Motor neuron (in vitro differentiated cells): Measurements from ENCODE around the gene SFMBT2. TPM values are rescaled to one million over a fixed set of nuclear protein-coding genes. Genes with fewer than 3 reads are reported as not detected.
"Not testable (repeated sequence)": the region's sequence is repeated elsewhere in the genome, so short reads cannot be mapped to it uniquely, and the experiment has no call there.

Experiments used
- ATAC-seq, 8 experiments: fragments of 200-7000 bp; cut with Tn5 transposase; replicated peaks in 6 of 8; 2 replicates each; pipeline ENCODE4 v1.8.0; 2021; ENCODE audit warnings: mild to moderate bottlenecking in 8 of 8, moderate library complexity in 8 of 8
- H3K27ac ChIP-seq, 2 donors: fragments of 250-450 bp; sonication (Bioruptor Pico); 2 replicates each; pipeline ENCODE4 v1.9.0; 2021; ENCODE audit warnings: antibody characterized with exemption in 2 of 2, mild to moderate bottlenecking in 2 of 2, moderate library complexity in 1 of 2
- H3K4me1 ChIP-seq, 2 donors: fragments of 250-450 bp; sonication (Bioruptor Pico); replicated peaks in 1 of 2; 2 replicates each; pipeline ENCODE4 v1.6.1; 2021; ENCODE audit warnings: antibody characterized with exemption in 2 of 2, mild to moderate bottlenecking in 2 of 2, moderate library complexity in 1 of 2
- H3K4me3 ChIP-seq, 5 donors: fragments of 250-450 bp; sonication (Bioruptor Pico); 2 replicates each; pipeline ENCODE4 v1.9.0; 2021; ENCODE audit warnings: antibody characterized with exemption in 5 of 5, mild to moderate bottlenecking in 5 of 5, moderate library complexity in 4 of 5
- WGBS, 10 experiments: fragments of 450-650 bp; shearing (Covaris generic); methylation state at CpG; one replicate each; pipeline ENCODE4 v1.0.0; 2022; 5-methylcytosine and 5-hydroxymethylcytosine counted together
- in situ Hi-C, 9 experiments: fragments of 400-800 bp; cut with MboI; loops; one replicate each; pipeline ENCODE4 v1.15.0; 2021; ENCODE audit warnings: low sequenced_read_pairs in 9 of 9, low pct_unique_long_range_greater_than_20kb in 2 of 9; ENCODE audit not compliant: unreplicated experiment in 9 of 9
- total RNA-seq, 8 experiments: library from RNA; unstranded; fragments of 300-600 nt; gene quantifications; 2 replicates each; pipeline versions ENCODE4 v1.2.3 to v1.2.4, GENCODE V29; 2022

SFMBT2 gene
- total RNA-seq, 8 experiments from 2014 or later = 0.15 to 16.5 (median 11.9) TPM

GRCh38 chr10:7304110-7304509 is 106.7 kb downstream of the SFMBT2 start:
- H3K4me3 ChIP-seq = no peak overlapping the region
- in situ Hi-C loops = no loop called here
- peaks cover 31 to 33% of the 10 kb centered on the region in 2 donors for H3K4me1 ChIP-seq
- H3K27ac ChIP-seq = no peak overlapping the region
- 40 to 100% (median 92%) methylated on average over 1 to 4 of the region's 4 CpGs; no CpG with 5 or more reads in 3 of the 10 experiments for WGBS, 10 experiments
- ATAC-seq = no peak

GRCh38 chr10:7302930-7303557 is 107.8 kb downstream of the SFMBT2 start:
- 0 to 31% (median 0%) methylated on average over 1 to 2 of the region's 2 CpGs; no CpG with 5 or more reads in 1 of the 10 experiments for WGBS, 10 experiments
- H3K27ac ChIP-seq = no peak overlapping the region

GRCh38 chr10:7302392-7302906 is 108.4 kb downstream of the SFMBT2 start:
- in situ Hi-C loops = no loop called here
- 28 to 61% (median 43%) methylated on average over 3 to 4 of the region's 4 CpGs; no CpG with 5 or more reads in 1 of the 10 experiments for WGBS, 10 experiments
- peak in 5 of 8 experiments; percentile 51 to 81 (median 70) for ATAC-seq
- Histone ChIP-seq H3K27ac (no peak overlapping the region), H3K4me1 (peaks cover 31 to 33% of the 10 kb centered on the region in 2 donors), H3K4me3 (no peak overlapping the region)

More at GRCh38 chr10:7302930-7303557, 107.8 kb downstream of the SFMBT2 start:
- peak in 4 of 8 experiments; percentile 16 to 51 (median 36) for ATAC-seq
- no peak overlapping the region for H3K4me3 ChIP-seq
- in situ Hi-C loops = no loop called here
- H3K4me1 ChIP-seq = peaks cover 31 to 33% of the 10 kb centered on the region in 2 donors

GRCh38 chr10:7301006-7301778 is 109.6 kb downstream of the SFMBT2 start:
- in situ Hi-C loops = no loop called here
- H3K4me1 ChIP-seq = peaks cover 31 to 33% of the 10 kb centered on the region in 2 donors
- no peak overlapping the region for H3K4me3 ChIP-seq
- no peak for ATAC-seq
- WGBS, 10 experiments = 13 to 95% (median 75%) methylated on average over 2 to 15 of the region's 21 CpGs; no CpG with 5 or more reads in 1 of the 10 experiments
- H3K27ac ChIP-seq = no peak overlapping the region

- ATAC-seq = peak in 4 of 8 experiments; percentile 12 to 55 (median 22)
Observed at GRCh38 chr10:7300384-7300971, 110.4 kb downstream of the SFMBT2 start.

GRCh38 chr10:7299601-7300325 is 111.1 kb downstream of the SFMBT2 start:
- ATAC-seq, H3K27ac ChIP-seq, in situ Hi-C loops, H3K4me3 ChIP-seq: not testable (repeated sequence)
- peaks cover 31 to 33% of the 10 kb centered on the region in 2 donors for H3K4me1 ChIP-seq
- WGBS, 10 experiments = 55 to 100% (median 93%) methylated on average over 1 to 7 of the region's 7 CpGs

More at GRCh38 chr10:7300384-7300971, 110.4 kb downstream of the SFMBT2 start:
- H3K27ac ChIP-seq = no peak overlapping the region
- H3K4me1 ChIP-seq = peaks cover 31 to 33% of the 10 kb centered on the region in 2 donors
- in situ Hi-C loops = no loop called here
- WGBS, 10 experiments = 0 to 100% (median 73%) methylated on average over 1 to 3 of the region's 5 CpGs
- no peak overlapping the region for H3K4me3 ChIP-seq

GRCh38 chr10:7298495-7298894 is 112.3 kb downstream of the SFMBT2 start:
- Histone ChIP-seq H3K27ac (no peak overlapping the region), H3K4me1 (peaks cover 29 to 31% of the 10 kb centered on the region in 2 donors), H3K4me3 (no peak overlapping the region)
- in situ Hi-C loops = no loop called here
- WGBS, 10 experiments = 73 to 100% (median 94%) methylated on average over 1 to 3 of the region's 7 CpGs; no CpG with 5 or more reads in 7 of the 10 experiments
- ATAC-seq = no peak

GRCh38 chr10:7297094-7297493 is 113.7 kb downstream of the SFMBT2 start:
- in situ Hi-C loops = no loop called here
- H3K4me3 ChIP-seq = no peak overlapping the region
- 56 to 67% methylated on average over 1 of the region's 1 CpG; no CpG with 5 or more reads in 8 of the 10 experiments for WGBS, 10 experiments
- no peak overlapping the region for H3K27ac ChIP-seq
- peaks cover 22 to 23% of the 10 kb centered on the region in 2 donors for H3K4me1 ChIP-seq
- ATAC-seq = no peak

GRCh38 chr10:7296648-7297047 is 114.2 kb downstream of the SFMBT2 start:
- in situ Hi-C loops = no loop called here
- no peak overlapping the region for H3K4me3 ChIP-seq
- ATAC-seq = no peak
- WGBS, 10 experiments = 42 to 100% (median 87%) methylated on average over 2 to 7 of the region's 7 CpGs; no CpG with 5 or more reads in 1 of the 10 experiments
- H3K4me1 ChIP-seq = peaks cover 19 to 23% of the 10 kb centered on the region in 2 donors
- no peak overlapping the region for H3K27ac ChIP-seq

- no peak for ATAC-seq
- in situ Hi-C loops = no loop called here
- H3K27ac ChIP-seq = no peak overlapping the region
- H3K4me1 ChIP-seq = peaks cover 15 to 21% of the 10 kb centered on the region in 2 donors
- no peak overlapping the region for H3K4me3 ChIP-seq
Observed at GRCh38 chr10:7296076-7296475, 114.8 kb downstream of the SFMBT2 start.

GRCh38 chr10:7293378-7293920 is 117.4 kb downstream of the SFMBT2 start:
- ATAC-seq = peak in 2 of 8 experiments; percentile 12 to 30
- in situ Hi-C loops = no loop called here
- H3K4me3 ChIP-seq = no peak overlapping the region
- peaks cover 3 to 16% of the 10 kb centered on the region in 2 donors for H3K4me1 ChIP-seq
- H3K27ac ChIP-seq = no peak overlapping the region
- whole genome bisulfite sequencing, 10 experiments = 0 to 100% (median 69%) methylated on average over 1 to 2 of the region's 3 CpGs; no CpG with 5 or more reads in 4 of the 10 experiments
